ENCODE results near the gene PHKG2.
A peak's percentile ranks its signal among the peaks of the same experiment; 100 is the strongest.

The PHKG2 gene

DNA sequence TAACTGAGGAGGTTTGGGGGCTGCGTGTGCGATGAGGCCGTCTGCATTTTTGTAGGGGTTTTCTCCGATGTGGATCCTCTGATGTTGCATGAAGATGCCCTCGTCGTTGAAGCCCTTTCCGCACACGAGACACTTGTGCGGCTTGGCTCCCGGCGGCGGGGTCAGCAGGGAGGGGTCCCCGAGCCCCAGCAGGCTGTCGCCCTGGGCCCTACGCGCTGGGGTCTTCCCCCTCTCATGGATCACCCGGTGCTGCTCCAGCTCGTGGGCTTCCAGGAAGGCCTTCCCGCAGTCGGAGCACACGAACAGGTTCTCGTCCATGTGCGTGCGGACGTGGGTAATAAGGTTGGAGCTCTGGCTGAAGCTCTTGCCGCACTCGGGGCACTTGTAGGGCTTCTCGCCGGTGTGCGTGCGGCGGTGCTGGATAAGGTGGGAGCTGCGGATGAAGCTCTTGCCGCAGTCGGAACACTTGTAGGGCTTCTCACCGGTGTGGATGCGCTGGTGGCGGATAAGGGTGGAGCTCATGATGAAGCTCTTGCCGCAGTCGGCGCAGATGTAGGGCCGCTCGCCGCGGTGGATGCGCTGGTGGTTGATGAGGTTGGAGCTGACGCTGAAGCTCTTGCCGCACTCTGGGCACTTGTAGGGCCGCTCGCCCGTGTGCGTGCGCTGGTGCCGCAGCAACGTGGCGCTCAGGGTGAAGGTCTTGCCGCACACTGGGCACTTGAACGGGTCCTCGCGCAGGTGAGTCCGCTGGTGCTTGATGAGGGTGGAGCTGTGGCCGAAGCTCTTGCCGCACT is 34.5 kb downstream of the PHKG2 start:
- TF ChIP-seq, protein P1, sequence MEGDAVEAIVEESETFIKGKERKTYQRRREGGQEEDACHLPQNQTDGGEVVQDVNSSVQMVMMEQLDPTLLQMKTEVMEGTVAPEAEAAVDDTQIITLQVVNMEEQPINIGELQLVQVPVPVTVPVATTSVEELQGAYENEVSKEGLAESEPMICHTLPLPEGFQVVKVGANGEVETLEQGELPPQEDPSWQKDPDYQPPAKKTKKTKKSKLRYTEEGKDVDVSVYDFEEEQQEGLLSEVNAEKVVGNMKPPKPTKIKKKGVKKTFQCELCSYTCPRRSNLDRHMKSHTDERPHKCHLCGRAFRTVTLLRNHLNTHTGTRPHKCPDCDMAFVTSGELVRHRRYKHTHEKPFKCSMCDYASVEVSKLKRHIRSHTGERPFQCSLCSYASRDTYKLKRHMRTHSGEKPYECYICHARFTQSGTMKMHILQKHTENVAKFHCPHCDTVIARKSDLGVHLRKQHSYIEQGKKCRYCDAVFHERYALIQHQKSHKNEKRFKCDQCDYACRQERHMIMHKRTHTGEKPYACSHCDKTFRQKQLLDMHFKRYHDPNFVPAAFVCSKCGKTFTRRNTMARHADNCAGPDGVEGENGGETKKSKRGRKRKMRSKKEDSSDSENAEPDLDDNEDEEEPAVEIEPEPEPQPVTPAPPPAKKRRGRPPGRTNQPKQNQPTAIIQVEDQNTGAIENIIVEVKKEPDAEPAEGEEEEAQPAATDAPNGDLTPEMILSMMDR (IDR thresholded peaks at IDR 0.05; ENCODE audit: unreplicated experiment in 3 of 3) = no peak
- Mint-ChIP-seq H3K36me3 (ENCODE audit: low read depth) (peaks cover 29% of the 10 kb centered on the region), H3K4me1 (peaks cover 29% of the 10 kb centered on the region), H3K27ac (no peak overlapping the region), H3K9me3 (no peaks in the 10 kb centered on the region), H3K27me3 (ENCODE audit: low read depth) (no peaks in the 10 kb centered on the region), H3K4me3 (peak overlapping the region in 2 of 3 experiments; percentile 32 to 46)

DNA sequence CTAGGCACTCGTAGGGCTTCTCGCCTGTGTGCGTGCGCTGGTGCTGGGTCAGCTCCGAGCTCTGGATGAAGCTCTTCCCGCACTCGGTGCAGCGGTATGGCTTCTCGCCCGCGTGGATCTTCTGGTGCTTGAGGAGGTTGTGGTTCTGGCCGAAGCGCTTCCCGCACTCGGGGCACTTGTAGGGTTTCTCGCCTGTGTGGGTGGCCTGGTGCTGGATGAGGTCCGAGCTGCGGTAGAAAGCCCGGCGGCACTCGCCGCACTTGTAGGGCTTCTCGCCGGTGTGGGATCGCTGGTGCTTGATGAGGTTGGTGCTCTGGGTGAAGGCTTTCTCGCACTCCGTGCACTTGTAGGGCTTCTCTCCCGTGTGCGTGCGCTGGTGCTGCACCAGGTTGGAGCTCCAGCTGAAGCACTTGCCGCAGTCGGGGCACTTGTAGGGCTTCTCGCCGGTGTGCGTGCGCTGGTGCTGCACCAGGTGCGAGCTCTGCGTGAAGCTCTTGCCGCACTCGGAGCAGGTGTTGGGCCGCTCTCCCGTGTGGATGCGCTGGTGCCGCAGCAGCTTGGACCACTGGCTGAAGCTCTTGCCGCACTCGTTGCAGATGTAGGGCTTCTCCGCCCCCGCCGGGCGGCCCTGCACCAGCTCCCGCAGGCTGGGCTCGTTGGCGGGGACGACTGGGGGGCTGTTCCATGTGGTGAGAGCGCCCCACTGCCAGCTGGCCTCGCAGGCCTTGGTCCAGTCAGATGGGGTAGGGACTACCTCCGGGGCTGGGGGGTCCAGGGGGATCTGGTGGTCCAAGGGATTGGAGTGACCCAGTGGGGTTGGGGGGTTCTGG is 35.3 kb downstream of the PHKG2 start:
- H3K27ac Mint-ChIP-seq = no peak overlapping the region
- H3K9me3 Mint-ChIP-seq = no peaks in the 10 kb centered on the region
- TF ChIP-seq, protein P1 (IDR thresholded peaks at IDR 0.05; ENCODE audit: unreplicated experiment in 3 of 3) = no peak
- H3K4me3 Mint-ChIP-seq = peak overlapping the region in 1 of 3 experiments; percentile 19
- H3K27me3 Mint-ChIP-seq (ENCODE audit: low read depth) = no peaks in the 10 kb centered on the region
- peaks cover 30% of the 10 kb centered on the region for H3K4me1 Mint-ChIP-seq
- peaks cover 27% of the 10 kb centered on the region for H3K36me3 Mint-ChIP-seq (ENCODE audit: low read depth)

DNA sequence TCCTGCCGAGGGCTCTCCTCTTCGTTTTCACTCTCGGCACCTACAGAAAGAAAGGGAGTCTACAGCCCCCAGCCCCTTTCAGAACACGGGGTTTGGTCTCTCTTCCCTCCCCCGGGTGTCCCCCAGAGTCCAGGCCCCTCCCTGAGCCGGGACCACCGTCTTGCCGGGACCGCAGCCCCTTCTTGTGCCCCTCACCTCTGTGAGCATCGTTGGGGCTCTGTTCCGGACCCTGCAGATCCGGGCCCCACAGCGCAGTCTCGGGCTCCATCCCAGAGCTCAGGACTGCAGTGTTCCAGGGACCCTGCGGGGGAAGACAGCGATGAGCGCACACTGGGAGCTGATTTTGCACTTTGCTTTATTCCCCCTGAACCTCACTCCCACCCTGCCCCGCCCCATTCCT is 36.0 kb downstream of the PHKG2 start:
- Mint-ChIP-seq H3K36me3 (ENCODE audit: low read depth) (peaks cover 22% of the 10 kb centered on the region), H3K27me3 (ENCODE audit: low read depth) (no peaks in the 10 kb centered on the region), H3K4me1 (peaks cover 23% of the 10 kb centered on the region), H3K4me3 (peak overlapping the region; percentile 89 to 94 (median 93)), H3K9me3 (no peaks in the 10 kb centered on the region), H3K27ac (peak overlapping the region in 1 of 3 experiments; percentile 37)
- TF ChIP-seq, protein P1 (IDR thresholded peaks at IDR 0.05; ENCODE audit: unreplicated experiment in 3 of 3) = no peak

DNA sequence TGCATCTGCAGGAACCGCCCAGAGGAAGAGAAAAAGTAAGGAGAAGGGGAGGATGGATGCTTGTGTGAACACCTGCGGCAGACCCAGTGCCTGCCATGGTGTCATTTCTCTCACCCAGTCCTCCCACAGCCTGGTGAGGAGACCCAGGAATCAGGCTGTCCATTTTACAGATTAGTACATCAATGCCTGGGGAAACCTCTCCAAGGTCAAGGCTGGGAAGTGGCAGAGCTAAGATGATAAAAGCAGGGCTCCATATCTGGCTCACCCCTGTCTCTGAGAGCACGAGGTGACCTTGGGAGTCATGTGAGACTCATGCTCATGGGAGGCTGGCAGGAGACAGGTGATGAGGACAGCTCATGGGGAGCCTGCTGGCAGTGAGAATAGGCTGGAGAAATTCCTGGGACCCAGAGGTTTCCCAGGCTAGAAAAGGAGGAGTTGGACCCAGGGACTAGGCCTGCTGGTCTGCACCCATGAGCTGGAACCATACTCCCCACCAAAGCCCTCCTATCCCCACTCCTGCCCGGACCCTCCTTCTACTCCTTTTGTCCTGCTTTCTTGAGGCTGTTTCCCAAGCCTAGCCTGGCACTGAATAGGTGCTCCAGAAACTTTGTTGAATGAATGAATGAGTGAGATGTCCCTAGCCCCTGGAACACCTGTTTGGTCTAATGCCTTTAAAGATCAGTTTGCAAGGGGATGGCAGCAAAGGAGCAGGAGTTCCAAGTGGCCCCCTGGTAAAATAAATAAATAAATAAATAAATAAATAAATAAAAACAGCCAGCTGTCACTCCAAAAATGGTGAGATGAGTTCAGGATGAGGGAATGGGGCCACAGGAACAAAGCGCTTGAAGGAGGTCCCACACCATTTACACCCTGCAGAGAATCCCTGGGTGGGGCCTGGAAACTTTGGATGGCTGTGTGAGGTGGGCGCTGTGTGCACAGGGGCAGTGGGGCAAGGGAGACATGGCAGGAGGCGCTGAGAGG is 37.2 kb downstream of the PHKG2 start:
- Mint-ChIP-seq H3K4me3 (peak overlapping the region; percentile 89 to 94 (median 93)), H3K36me3 (ENCODE audit: low read depth) (peaks cover 22% of the 10 kb centered on the region), H3K27me3 (ENCODE audit: low read depth) (no peaks in the 10 kb centered on the region), H3K9me3 (no peaks in the 10 kb centered on the region), H3K27ac (peak overlapping the region; percentile 72 to 95 (median 94)), H3K4me1 (peaks cover 23% of the 10 kb centered on the region)
- TF ChIP-seq, protein P1 (IDR thresholded peaks at IDR 0.05; ENCODE audit: unreplicated experiment in 3 of 3) = no peak

DNA sequence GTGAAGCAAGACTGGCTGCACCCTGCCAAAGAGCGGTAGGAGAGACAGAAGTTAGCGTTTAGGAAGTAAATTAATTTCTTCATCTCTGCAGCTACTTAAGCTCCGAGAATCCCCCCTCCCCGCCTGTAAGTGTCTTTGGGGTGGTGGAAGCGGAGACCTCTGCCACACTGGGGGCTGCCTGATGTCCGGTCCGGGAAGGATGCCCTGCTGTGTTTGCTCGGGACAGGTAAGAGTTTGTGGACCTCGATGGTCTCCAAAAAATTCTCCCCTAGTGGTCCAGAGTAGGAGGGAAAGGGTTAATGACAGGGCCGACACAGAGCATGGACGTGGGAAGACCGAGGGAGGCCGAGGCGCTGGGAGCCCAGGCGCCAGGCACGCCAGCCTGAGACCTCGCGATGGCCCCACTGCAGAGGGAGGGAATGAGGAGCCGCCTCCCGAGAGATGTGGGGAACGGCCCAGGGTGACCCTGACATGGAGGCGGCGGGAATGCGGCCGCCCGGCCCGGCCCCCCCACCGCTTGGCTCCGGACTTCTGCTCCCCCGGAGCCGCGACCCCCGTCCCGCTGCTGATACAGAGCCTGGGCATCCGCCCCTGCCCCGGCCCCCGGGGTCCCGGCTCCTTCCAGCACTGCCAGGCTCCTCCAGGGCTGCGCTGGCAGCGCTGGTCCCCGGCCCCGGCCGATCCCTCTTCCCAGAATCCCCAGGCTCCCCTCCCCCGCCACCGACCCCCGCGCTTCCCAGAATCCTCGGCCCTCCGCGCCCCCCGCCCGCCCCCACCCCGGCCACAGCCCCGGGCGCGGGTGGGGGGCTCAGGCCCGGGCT is 38.1 kb downstream of the PHKG2 start:
- Mint-ChIP-seq H3K27me3 (ENCODE audit: low read depth) (no peaks in the 10 kb centered on the region), H3K9me3 (no peaks in the 10 kb centered on the region), H3K4me3 (peak overlapping the region; percentile 89 to 94 (median 93)), H3K4me1 (peaks cover 23% of the 10 kb centered on the region), H3K27ac (peak overlapping the region; percentile 94 to 96 (median 95)), H3K36me3 (ENCODE audit: low read depth) (peaks cover 16% of the 10 kb centered on the region)
- TF ChIP-seq, protein P1 (IDR thresholded peaks at IDR 0.05; ENCODE audit: unreplicated experiment in 3 of 3) = no peak

Measured in nephron (organoid).